Stimulated activated naive CD8-positive, alpha-beta T cell treated with anti-CD3 and anti-CD28 coated beads, Interleukin-15, Interleukin-2, amounts not matched to agents 100 ng/mL and 50 ng/mL, for 24 hours (primary cell): ENCODE measurements around the gene CTBP2.

Source experiments
- H3K27ac Mint-ChIP-seq: one replicate; pipeline ENCODE4 v1.8.0; 2021; ENCODE audit warnings: mild to moderate bottlenecking, mixed read lengths
- H3K27me3 Mint-ChIP-seq: one replicate; pipeline ENCODE4 v1.8.0; 2021; ENCODE audit warnings: mixed read lengths
- H3K36me3 Mint-ChIP-seq: one replicate; pipeline ENCODE4 v1.8.0; 2021; ENCODE audit warnings: low read depth, mixed read lengths
- H3K4me1 Mint-ChIP-seq: one replicate; pipeline ENCODE4 v1.8.0; 2021; ENCODE audit warnings: low read depth, mixed read lengths
- H3K4me3 Mint-ChIP-seq: one replicate; pipeline ENCODE4 v1.8.0; 2021; ENCODE audit warnings: mild to moderate bottlenecking, mixed read lengths
- H3K9me3 Mint-ChIP-seq: one replicate; pipeline ENCODE4 v1.8.0; 2021; ENCODE audit warnings: mixed read lengths

CTBP2 gene

DNA sequence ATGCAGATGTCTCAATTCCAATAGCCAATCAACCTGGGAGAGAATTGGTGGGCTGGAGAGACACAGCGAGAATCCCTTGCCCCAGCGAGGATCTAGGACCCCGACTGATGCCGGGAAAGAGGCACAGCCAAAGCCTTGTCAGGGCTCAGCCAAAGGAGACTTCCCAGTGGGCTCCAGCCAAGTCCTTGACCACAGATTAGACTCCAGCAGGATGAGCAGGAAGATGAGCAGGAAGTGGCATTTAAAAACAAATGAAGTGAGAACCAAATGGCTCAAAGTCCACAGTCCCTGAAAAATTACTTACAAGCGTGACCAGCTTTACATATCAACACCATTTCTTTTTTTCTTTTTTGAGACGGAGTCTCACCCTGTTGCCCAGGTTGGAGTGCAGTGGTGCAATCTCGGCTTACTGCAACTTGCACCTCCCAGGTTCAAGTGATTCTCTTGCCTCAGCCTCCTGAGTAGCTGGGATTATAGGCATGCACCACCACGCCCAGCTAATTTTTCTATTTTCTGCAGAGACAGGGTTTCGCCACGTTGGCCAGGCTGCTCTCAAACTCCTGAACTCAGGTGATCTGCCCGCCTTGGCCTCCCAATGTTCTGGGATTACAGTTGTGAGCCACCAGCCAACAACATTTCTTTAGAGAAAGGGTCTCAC, 40.2 kb downstream of the CTBP2 start:
- no peaks in the 10 kb centered on the region for H3K36me3 Mint-ChIP-seq
- H3K27me3 Mint-ChIP-seq: peaks cover 8% of the 10 kb centered on the region
- H3K4me1 Mint-ChIP-seq: no peaks in the 10 kb centered on the region
- no peak overlapping the region for H3K4me3 Mint-ChIP-seq
- H3K9me3 Mint-ChIP-seq: no peaks in the 10 kb centered on the region
- no peak overlapping the region for H3K27ac Mint-ChIP-seq

DNA sequence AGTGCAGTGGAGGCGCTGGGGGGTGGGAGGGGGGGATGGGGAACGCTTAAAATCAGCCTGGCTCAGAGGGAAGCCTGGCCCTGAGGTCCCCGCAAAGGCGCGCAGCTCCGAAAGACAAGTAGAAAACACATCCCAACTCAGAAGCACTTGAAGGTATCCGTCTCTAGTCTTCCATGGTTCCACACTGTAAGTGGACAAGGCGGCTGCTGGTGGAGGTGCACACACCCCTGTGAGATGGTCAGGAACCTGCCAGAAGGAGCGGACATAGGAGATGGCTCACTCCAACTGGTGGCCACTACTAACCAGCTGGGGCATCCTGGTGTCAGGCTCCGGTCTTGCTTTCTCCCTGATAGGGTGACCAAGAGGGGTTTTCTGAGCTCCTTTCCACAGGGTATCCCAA, 41.7 kb downstream of the CTBP2 start:
- no peaks in the 10 kb centered on the region for H3K9me3 Mint-ChIP-seq
- H3K4me3 Mint-ChIP-seq: no peak overlapping the region
- H3K27me3 Mint-ChIP-seq: peaks cover 3% of the 10 kb centered on the region
- H3K36me3 Mint-ChIP-seq: no peaks in the 10 kb centered on the region
- H3K27ac Mint-ChIP-seq: no peak overlapping the region
- no peaks in the 10 kb centered on the region for H3K4me1 Mint-ChIP-seq

DNA sequence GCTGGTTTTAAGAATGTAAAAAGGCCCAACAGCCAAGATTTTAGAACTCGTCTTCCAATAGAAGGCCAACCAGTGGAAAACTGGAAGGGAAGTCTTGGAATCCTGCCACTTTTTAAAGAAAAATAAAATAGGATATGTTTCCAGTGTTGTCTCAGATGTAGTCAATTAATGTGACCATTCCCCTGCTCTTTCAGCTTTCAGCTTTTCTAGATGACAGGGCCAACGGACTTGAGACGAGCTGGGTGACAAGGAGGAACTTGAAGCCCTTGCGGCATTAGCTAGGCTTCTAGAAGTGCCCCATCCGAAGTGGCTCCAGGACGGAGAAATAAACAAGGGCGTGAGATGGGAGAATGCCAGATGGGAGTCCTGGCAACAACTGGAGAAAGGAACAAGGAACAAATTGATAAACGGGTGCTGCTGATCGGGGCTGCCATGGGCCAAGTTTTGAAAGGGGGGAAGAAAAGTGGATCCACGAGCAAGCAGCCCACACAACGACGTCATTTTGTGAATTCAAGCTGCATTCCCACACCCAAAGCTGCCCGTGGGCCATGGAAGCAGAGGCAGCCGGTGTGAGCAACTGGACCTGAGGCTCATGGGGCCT, 42.3 kb downstream of the CTBP2 start:
- H3K36me3 Mint-ChIP-seq: no peaks in the 10 kb centered on the region
- H3K4me1 Mint-ChIP-seq: no peaks in the 10 kb centered on the region
- no peak overlapping the region for H3K27ac Mint-ChIP-seq

DNA sequence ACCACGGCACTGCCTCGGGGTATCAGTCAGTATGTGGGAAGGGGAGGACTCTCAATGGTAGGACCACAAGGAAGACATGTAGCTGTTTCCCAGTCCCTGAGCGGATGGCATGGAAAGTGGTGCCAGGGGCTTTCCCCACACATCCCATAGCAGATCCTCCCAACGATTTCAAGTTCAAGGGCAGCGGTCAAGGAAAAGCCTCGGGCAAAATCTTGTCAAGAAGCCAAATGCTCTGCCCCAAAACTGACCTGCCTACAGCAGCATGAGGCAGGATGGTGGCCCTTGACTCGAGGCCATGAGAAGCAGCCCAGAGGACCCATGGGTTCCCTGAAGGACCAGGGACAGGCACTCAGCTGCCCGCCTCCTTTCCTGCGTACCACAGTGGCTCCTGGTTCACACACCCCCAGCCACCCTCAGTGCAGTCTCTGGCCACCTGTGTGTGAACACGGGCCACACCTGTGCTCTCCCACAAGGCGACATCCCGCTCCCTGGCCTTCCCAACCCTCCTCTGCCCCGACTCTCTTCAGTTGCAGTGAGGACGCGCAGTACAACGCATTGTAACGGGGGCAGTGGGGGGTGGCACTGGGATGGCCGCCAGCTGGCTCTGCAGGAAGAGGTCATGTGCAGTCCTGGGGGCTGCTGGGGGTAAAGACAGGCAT, 43.6 kb downstream of the CTBP2 start:
- H3K27ac Mint-ChIP-seq: no peak overlapping the region
- no peaks in the 10 kb centered on the region for H3K36me3 Mint-ChIP-seq
- no peaks in the 10 kb centered on the region for H3K9me3 Mint-ChIP-seq
- H3K4me1 Mint-ChIP-seq: no peaks in the 10 kb centered on the region
- H3K4me3 Mint-ChIP-seq: no peak overlapping the region
- H3K27me3 Mint-ChIP-seq: peaks cover 3% of the 10 kb centered on the region

More for the DNA sequence above, 42.3 kb downstream of the CTBP2 start:
- H3K9me3 Mint-ChIP-seq: no peaks in the 10 kb centered on the region
- peaks cover 3% of the 10 kb centered on the region for H3K27me3 Mint-ChIP-seq
- H3K4me3 Mint-ChIP-seq: no peak overlapping the region

DNA sequence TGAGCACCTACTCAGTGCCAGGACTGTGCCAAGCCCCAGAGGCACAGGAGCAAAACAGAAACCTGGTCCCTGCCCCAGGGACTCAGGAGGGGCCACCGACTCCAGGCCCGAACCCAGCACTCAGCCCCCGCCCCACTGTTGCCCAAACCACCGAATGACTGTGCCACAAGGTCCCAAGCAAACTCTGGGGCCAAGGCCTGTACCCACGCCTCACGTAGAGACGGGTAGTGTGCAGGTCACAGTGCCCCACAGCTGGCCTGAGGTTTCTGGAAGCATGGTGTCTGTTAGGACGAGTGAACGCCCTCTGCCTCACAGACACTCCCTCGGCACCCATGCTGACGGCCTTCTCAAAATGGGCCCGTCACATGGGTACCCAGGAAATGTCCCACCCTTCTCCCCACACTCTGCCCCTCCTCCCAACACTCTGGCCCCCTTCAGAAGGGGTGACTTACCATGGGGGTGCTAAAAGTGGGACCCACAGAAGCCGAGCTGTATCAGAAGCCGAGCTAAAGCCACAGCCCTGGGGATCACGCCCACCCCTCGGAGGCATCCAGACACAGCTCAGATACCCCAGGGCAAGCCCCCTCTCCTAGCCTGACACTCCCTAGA, 44.2 kb downstream of the CTBP2 start:
- H3K4me1 Mint-ChIP-seq: no peaks in the 10 kb centered on the region
- no peaks in the 10 kb centered on the region for H3K36me3 Mint-ChIP-seq
- no peak overlapping the region for H3K4me3 Mint-ChIP-seq
- H3K27me3 Mint-ChIP-seq: peaks cover 3% of the 10 kb centered on the region
- no peaks in the 10 kb centered on the region for H3K9me3 Mint-ChIP-seq
- H3K27ac Mint-ChIP-seq: no peak overlapping the region

DNA sequence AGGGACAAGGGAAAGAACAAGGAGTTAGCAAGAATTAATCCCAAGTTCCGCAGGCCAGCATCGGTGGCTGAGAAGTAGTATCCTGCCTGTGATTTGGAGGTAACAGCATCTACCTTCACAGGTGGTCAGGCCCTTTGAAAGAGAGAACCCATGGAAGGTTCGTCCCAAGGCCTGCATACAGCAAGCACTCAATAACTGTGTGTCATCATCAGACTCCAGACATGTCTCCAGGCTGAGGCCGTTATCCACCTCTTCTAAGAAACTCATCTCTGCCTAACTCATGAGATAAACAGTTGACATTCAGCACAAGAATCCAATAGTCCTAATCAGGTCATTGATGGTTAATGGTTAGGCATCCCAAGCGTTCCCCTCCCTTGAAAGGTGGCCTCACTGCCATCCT, 45.0 kb downstream of the CTBP2 start:
- Mint-ChIP-seq H3K4me3 (no peak overlapping the region), H3K27ac (no peak overlapping the region), H3K36me3 (no peaks in the 10 kb centered on the region), H3K27me3 (peaks cover 3% of the 10 kb centered on the region), H3K4me1 (no peaks in the 10 kb centered on the region), H3K9me3 (no peaks in the 10 kb centered on the region)

DNA sequence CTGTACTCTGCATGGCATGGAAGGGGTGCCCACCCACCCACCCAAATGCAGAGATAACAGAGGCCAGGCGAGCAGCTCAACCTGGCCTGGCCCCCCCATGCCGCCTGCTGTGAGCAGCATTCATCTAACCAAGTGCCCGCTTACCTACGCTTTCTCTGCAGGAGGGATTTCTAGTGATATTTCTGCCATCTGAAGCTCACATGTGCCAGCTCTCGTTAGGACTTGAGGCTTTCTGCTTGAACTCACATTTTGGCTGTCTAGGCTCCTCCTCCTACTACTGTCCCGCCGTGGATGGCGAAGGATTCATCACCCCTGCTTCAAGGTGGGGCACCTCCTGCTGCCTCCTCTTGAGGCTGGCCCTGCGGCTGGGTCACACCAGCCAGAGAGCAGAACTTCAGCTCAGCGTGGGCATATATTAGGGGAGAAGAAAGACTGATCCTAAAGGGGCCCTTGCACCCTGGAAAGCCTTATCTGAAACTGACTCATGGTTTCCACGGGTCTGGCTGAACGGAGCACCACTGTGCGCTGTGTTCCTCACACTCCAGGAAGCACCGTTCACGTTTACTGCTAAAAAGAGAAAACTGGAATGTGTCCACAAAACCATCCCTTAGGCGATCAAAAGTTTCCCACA, 45.5 kb downstream of the CTBP2 start:
- H3K27ac Mint-ChIP-seq: no peak overlapping the region
- peaks cover 3% of the 10 kb centered on the region for H3K27me3 Mint-ChIP-seq
- no peaks in the 10 kb centered on the region for H3K4me1 Mint-ChIP-seq

DNA sequence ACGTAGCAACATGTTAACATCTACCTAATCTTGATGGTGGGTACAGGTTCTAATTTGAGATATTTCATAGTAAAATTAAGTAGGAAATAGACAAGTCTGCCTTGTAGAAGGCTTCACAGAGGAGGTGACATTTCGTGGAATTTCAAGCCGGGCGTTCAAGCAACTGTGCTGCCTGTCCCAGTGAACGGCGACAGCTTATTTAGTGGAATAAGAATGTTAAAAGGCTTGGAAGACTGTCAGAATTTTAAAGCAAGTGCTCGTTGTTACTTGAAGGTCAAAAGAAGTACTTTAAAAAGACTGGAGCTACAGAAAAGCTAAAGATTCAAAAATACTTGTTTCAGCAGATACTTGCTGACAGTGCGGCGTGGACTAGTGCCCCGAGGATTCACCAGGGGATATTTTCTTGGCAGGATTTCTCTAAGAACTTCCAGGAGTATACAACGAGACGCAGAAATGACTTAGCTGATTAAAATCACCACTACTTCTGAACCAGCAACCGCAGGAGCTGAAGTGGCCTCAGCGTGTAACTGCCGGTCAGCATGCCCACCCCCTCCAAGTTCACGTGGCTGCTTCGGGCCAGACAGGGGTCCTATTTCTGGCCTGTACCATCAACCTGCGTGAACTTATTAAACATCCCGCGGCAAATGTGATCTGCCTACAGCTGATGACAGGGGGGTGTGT, 46.5 kb downstream of the CTBP2 start:
- H3K27me3 Mint-ChIP-seq: peaks cover 3% of the 10 kb centered on the region
- no peaks in the 10 kb centered on the region for H3K4me1 Mint-ChIP-seq
- H3K36me3 Mint-ChIP-seq: no peaks in the 10 kb centered on the region
- H3K4me3 Mint-ChIP-seq: no peak overlapping the region
- H3K9me3 Mint-ChIP-seq: no peaks in the 10 kb centered on the region
- no peak overlapping the region for H3K27ac Mint-ChIP-seq

More for the DNA sequence above, 45.5 kb downstream of the CTBP2 start:
- no peaks in the 10 kb centered on the region for H3K9me3 Mint-ChIP-seq
- H3K4me3 Mint-ChIP-seq: no peak overlapping the region
- H3K36me3 Mint-ChIP-seq: no peaks in the 10 kb centered on the region

DNA sequence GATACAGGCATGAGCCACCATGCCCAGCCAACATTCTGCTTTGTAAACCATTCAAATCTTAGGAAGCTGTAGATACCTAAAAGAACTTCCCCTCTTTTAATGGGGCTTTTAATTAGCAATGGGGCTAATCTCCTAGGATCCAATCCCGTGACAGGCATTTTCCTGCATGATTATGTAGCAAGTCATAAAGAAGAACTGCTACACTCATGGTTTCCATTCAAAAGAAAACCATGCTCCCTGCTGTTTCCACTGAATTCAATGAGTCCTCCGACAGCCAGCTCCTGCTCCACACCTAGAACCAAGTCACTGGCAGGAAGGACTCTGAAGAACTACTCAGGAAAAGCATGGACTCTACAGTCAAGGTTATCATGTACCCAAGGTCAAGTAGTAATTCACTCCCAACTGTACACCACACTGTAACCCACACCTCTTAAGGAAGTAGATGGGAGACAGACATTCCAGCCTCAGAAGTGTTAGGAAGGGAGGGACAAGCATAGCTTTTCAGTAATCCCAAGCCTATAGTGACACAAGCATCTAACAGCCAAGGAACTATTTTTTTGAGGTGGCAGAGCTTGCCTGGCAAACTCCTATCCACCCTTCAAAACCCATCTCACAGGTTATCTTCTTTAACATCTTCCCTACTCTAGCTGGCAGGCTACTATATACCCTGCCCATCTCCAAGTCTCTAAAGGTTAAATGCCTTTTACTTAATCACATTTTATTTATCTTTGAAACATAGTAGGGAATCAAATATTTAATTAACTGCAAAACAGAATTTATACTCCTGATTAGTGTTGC, 47.5 kb downstream of the CTBP2 start:
- Mint-ChIP-seq H3K9me3 (peaks cover 2% of the 10 kb centered on the region), H3K27me3 (no peaks in the 10 kb centered on the region), H3K27ac (no peak overlapping the region), H3K36me3 (no peaks in the 10 kb centered on the region), H3K4me3 (no peak overlapping the region), H3K4me1 (no peaks in the 10 kb centered on the region)

DNA sequence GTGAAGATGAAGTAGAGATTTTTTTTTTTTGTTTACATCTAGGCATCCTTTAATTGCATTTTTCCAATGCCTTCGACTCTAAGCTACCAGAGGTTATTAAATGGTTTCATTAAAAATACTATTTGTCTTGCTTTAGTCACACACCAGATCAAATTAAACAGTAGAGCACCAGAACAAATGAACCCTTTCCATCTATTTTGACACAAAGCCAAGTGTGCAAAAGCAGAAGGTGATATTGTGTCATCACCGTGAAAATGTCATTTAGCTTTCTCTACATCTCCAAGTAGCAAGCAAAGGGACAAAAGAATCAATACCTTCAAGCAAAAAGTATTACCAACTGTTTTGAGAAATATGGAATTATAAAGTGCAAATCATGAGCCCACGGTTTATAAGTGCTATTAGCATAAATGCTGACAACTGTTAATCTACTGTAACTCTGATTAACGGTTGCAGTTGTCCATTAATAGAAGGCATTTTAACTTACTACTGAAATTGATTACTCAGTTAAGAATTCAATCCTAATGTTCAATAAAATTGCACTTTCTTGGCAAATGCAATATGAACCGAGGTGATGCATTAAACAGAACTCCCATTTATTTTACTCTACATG, 49.1 kb downstream of the CTBP2 start:
- H3K4me3 Mint-ChIP-seq: no peak overlapping the region
- H3K4me1 Mint-ChIP-seq: no peaks in the 10 kb centered on the region

DNA sequence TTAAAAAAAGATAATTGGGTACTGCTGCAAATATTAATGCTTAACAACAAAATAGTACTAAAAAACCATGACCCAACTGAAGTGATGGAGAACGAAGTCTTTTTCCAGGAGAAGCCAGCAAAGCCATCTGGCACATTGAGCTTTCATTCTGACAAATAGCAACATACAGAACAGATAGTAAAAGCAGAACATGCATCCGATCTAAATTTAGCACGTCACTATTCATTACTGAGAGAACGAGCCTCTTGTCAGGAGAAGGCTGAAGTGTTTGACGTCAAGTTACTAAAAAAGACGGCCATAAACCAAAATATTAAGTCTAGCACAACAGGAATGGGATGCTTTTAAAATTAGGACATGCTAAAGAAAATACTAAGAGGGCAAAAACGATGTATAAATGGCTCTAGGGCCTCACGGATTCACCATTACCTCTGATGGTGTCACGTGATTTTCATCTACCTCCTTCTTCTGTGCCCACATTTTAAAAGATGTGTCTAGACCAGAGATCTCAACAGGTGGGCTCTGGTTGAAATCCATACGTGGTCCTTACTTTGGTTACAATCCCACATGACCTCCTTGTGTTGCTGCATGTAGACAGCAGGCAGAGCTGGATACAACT, 52.3 kb downstream of the CTBP2 start:
- Mint-ChIP-seq H3K36me3 (no peaks in the 10 kb centered on the region), H3K27ac (no peak overlapping the region), H3K9me3 (peaks cover 4% of the 10 kb centered on the region), H3K4me1 (no peaks in the 10 kb centered on the region), H3K4me3 (no peak overlapping the region), H3K27me3 (peaks cover 4% of the 10 kb centered on the region)

More for the DNA sequence above, 49.1 kb downstream of the CTBP2 start:
- H3K9me3 Mint-ChIP-seq: peaks cover 4% of the 10 kb centered on the region
- H3K27me3 Mint-ChIP-seq: no peaks in the 10 kb centered on the region
- H3K27ac Mint-ChIP-seq: no peak overlapping the region
- no peaks in the 10 kb centered on the region for H3K36me3 Mint-ChIP-seq

DNA sequence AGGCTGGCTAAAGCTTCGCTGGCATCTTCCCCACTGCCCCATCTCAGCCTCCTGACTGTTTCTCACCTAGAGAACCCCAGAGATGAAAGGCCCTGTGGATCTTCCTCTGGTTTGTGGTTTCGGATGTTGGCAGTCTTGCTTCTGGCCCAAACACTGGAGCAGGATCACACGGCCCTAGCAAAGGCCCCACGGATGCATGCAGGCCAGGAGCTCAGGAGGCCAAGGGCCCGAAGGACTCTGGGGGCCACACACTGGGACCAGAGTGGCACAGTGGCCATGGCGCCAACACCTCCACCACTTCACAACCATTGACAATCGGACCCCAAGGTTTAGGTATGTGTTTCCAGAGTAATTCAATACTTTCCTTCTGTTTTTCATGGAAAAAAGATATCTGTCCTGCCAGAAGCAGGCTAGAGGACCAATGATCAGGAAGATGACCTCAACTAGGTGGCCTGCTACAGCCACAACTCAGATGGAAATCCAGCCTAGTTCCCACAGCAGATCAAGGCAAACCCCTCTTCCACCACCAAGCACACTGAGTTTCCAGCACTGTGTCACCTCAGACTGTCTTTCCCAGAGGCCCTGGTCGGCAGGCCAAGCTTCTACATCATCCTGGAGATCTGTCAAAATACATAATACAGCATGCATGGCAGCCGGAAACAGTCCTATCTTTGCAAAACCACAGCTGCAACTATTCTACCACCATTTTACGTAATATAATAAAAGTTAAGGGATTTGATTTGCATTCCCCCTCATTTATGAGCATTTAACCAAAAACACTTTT, 53.0 kb downstream of the CTBP2 start:
- Mint-ChIP-seq H3K4me3 (no peak overlapping the region), H3K4me1 (no peaks in the 10 kb centered on the region), H3K36me3 (no peaks in the 10 kb centered on the region), H3K27ac (no peak overlapping the region), H3K9me3 (peaks cover 4% of the 10 kb centered on the region), H3K27me3 (peaks cover 4% of the 10 kb centered on the region)

DNA sequence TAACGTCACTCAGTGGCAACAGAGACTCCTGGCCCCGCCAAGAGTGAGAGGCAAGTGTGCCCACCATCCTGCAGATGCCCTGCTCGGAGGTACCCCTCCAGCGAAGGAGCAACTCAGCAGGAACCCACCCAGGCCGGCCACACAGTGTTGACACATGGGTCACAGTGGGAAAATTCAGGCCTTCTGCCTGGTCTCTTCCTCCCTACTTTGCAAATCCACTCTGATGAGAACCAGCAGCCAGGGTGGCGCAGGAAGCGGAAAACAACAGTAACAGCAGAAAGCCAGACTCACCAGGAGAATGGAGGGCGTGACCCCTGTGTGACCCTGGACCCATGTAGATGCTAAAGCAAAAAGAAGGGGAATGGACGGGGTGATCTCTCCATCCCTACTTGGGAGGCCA, 53.8 kb downstream of the CTBP2 start:
- H3K27me3 Mint-ChIP-seq: peaks cover 4% of the 10 kb centered on the region
- no peaks in the 10 kb centered on the region for H3K4me1 Mint-ChIP-seq
- no peaks in the 10 kb centered on the region for H3K36me3 Mint-ChIP-seq
- no peak overlapping the region for H3K27ac Mint-ChIP-seq
- H3K9me3 Mint-ChIP-seq: peaks cover 4% of the 10 kb centered on the region
- H3K4me3 Mint-ChIP-seq: no peak overlapping the region
